Adrenal gland (tissue), 12 donors: ENCODE results near the gene C10orf67. TPM values are rescaled to one million over a fixed set of nuclear protein-coding genes. Genes with fewer than 3 reads are reported as not detected.

Experiments used
- DNase-seq, 7 donors: peaks; one replicate each; pipeline ENCODE4 v3.0.0-alpha.2; 2019 to 2020
- H3K27ac ChIP-seq, 5 donors: fragments of 200-600 bp; sonication (generic) in 4 of 5; 1 replicate in 3 of 5; 2 replicates in 2 of 5; pipeline versions ENCODE4 v1.5.1 to v1.8.0; 2016 to 2020; ENCODE audit warnings: mild to moderate bottlenecking in 1 of 5
- H3K27me3 ChIP-seq: fragments of 200-600 bp; 2 replicates; pipeline ENCODE4 v1.8.0; 2021
- H3K36me3 ChIP-seq, 2 donors: fragments of 200-600 bp; replicated peaks in 1 of 2; 1 replicate in 1 of 2; 2 replicates in 1 of 2; pipeline versions ENCODE4 v1.5.1 to v1.8.0; 2018 to 2022
- H3K4me1 ChIP-seq, 2 donors: fragments of 200-600 bp; replicated peaks in 1 of 2; 1 replicate in 1 of 2; 2 replicates in 1 of 2; pipeline versions ENCODE4 v1.5.1 to v1.8.0; 2018 to 2021
- H3K4me3 ChIP-seq, 4 donors: fragments of 200-600 bp; sonication (generic) in 3 of 4; one replicate each; pipeline ENCODE4 v1.5.1; 2016 to 2018
- H3K9me3 ChIP-seq, 3 donors: fragments of 200-600 bp; sonication (generic) in 1 of 3; replicated peaks in 1 of 3; 1 replicate in 2 of 3; 2 replicates in 1 of 3; pipeline versions ENCODE4 v1.5.1 to v1.8.0; 2016 to 2021
- POLR2A ChIP-seq, 2 donors: fragments of 450-650 bp; IDR thresholded peaks; one replicate each; pipeline ENCODE4 v1.6.1; 2017; ENCODE audit warnings: antibody characterized with exemption in 2 of 2, mild to moderate bottlenecking in 2 of 2, moderate library complexity in 1 of 2
- WGBS, 4 donors: extraction: QIAGEN DNeasy Blood & Tissue Kit in 2 of 4; methylation state at CpG; one replicate each; pipeline versions ENCODE4 v1.1.5 to v1.1.7; 2013 to 2017; 5-methylcytosine and 5-hydroxymethylcytosine counted together
- intact Hi-C, 2 donors: fragments of 100-400 bp; cut with DNase I; formaldehyde crosslinking; loops; one replicate each; pipeline versions ENCODE4 v1.14.1 to v1.15.0; 2022 to 2023
- polyA plus RNA-seq, 3 donors: library from polyadenylated mRNA; stranded (reverse); fragments of 200-250 nt in 2 of 3; fragments of 350-450 nt in 1 of 3; fragmentation: Illumina TruSeq in 1 of 3; extraction: RNeasy Lipid Tissue Mini Kit (QIAGEN cat#74804) in 1 of 3; gene quantifications; one replicate each; pipeline ENCODE4 v1.2.3, GENCODE V29; 2013 to 2014
- total RNA-seq, 9 donors: library from RNA; depleted of rRNA in 4 of 9; stranded (reverse); fragments of >200 nt in 4 of 9; fragments of 120-200 nt in 1 of 9; fragmentation: NEBNext Ultra II Directional in 1 of 9; extraction: Animal tissue kit (Norgen Biotek cat#: 25700) in 1 of 9; gene quantifications; one replicate each; pipeline versions ENCODE4 v1.1.0 to v1.2.4, GENCODE V29; 2013 to 2023
- TF ChIP-seq, protein P1 (sequence below), 6 experiments: fragments of 450-650 bp in 4 of 6; fragments of 200-600 bp in 2 of 6; sonication (generic) in 1 of 6; IDR thresholded peaks; 1 replicate in 5 of 6; 2 replicates in 1 of 6; pipeline versions ENCODE4 v1.5.1 to v1.8.0; 2016 to 2021; ENCODE audit warnings: antibody characterized with exemption in 6 of 6, mild to moderate bottlenecking in 2 of 6, moderate library complexity in 1 of 6
- donor health status: healthy with polysubstance abuse.
- donor health status: Bipolar disorder and iron deficiency.
- donor health status: DM: yes; HTN: yes; CAD: no.
- donor health status: DM: no; HTN: no; CAD: no.
- donor health status: DM: no; HTN: no; CAD: no.
- donor health status: DM: yes; HTN: yes; CAD: no.

C10orf67 gene
- total and polyA plus RNA-seq, 12 donors: 0.03 to 0.50 (median 0.18) TPM; not detected in 6

- H3K36me3 ChIP-seq: no peaks in the 10 kb centered on the region
- TF ChIP-seq POLR2A (IDR thresholded peaks at IDR 0.05): no peak
- TF ChIP-seq, protein P1, sequence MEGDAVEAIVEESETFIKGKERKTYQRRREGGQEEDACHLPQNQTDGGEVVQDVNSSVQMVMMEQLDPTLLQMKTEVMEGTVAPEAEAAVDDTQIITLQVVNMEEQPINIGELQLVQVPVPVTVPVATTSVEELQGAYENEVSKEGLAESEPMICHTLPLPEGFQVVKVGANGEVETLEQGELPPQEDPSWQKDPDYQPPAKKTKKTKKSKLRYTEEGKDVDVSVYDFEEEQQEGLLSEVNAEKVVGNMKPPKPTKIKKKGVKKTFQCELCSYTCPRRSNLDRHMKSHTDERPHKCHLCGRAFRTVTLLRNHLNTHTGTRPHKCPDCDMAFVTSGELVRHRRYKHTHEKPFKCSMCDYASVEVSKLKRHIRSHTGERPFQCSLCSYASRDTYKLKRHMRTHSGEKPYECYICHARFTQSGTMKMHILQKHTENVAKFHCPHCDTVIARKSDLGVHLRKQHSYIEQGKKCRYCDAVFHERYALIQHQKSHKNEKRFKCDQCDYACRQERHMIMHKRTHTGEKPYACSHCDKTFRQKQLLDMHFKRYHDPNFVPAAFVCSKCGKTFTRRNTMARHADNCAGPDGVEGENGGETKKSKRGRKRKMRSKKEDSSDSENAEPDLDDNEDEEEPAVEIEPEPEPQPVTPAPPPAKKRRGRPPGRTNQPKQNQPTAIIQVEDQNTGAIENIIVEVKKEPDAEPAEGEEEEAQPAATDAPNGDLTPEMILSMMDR (IDR thresholded peaks at IDR 0.05): no peak
- H3K4me1 ChIP-seq: no peaks in the 10 kb centered on the region
- no peak overlapping the region for H3K27ac ChIP-seq
- WGBS, 4 donors: 74 to 85% (median 81%) methylated on average over 4 of the region's 4 CpGs
- intact Hi-C loops: loop anchor here (5.0 to 10.0 kb wide), 3 partner anchors 202 to 385 kb away; no protein-coding TSS in a partner anchor
- no peaks in the 10 kb centered on the region for H3K27me3 ChIP-seq
- no peak overlapping the region for H3K4me3 ChIP-seq
- DNase-seq: no peak
- H3K9me3 ChIP-seq: no peaks in the 10 kb centered on the region
These were observed 24.8 kb downstream of the C10orf67 start for GRCh38 chr10:23319835-23320234.

DNA sequence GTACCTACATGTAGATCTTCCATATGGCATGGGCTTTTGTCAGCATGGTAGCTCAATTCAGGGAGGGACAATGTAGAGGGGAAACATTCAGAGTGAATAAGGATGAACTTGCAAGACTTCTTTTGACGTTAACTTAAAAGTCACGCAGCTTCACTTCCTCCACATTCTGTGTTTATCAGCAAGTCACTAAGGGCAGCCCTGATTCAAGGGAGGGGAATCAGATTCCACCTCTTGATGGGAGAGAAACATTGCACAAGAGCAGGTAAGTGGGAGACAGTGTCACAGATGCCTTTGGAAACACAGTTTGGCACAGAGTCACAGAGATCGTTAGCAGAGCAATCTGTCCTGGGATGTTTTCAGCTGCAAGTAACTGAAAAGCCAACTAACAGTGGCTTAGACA is 26.2 kb downstream of the C10orf67 start:
- Histone ChIP-seq H3K27me3 (no peaks in the 10 kb centered on the region), H3K4me1 (no peaks in the 10 kb centered on the region), H3K27ac (no peak overlapping the region), H3K36me3 (no peaks in the 10 kb centered on the region), H3K4me3 (no peak overlapping the region), H3K9me3 (no peaks in the 10 kb centered on the region)
- WGBS, 4 donors: 80 to 89% (median 86%) methylated on average over 3 of the region's 3 CpGs
- intact Hi-C loops: loop anchor here (5.0 to 10.0 kb wide), 3 partner anchors 204 to 386 kb away; no protein-coding TSS in a partner anchor
- DNase-seq: no peak
- no peak for TF ChIP-seq POLR2A (IDR thresholded peaks at IDR 0.05)
- TF ChIP-seq, protein P1 (IDR thresholded peaks at IDR 0.05): no peak

DNA sequence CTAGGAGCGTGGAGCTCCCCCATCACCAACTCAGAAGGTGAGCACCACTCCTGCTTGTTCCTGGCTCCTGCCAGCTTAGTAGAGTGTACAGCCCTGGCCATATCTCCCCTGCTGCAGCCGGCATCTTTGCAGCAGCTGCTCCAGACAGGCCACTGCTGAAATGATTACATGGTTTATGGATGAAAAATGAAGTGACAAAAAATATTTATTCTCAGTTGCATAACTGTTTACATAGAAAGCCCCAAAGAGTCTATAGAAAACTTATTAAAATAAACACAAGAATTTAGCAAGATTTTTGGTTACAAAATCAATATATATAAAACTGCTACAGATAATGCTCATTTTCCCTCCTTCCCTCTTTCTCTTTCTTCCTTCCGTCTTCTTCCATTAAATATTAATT is 27.2 kb downstream of the C10orf67 start:
- no peak for TF ChIP-seq POLR2A (IDR thresholded peaks at IDR 0.05)
- TF ChIP-seq, protein P1 (IDR thresholded peaks at IDR 0.05): no peak
- no peaks in the 10 kb centered on the region for H3K36me3 ChIP-seq
- 75 to 84% (median 82%) methylated on average over 2 to 3 of the region's 3 CpGs for WGBS, 4 donors
- H3K9me3 ChIP-seq: no peaks in the 10 kb centered on the region
- H3K4me3 ChIP-seq: no peak overlapping the region
- intact Hi-C loops: loop anchor here (5.0 to 10.0 kb wide), 3 partner anchors 205 to 387 kb away; no protein-coding TSS in a partner anchor
- H3K27ac ChIP-seq: no peak overlapping the region
- no peak for DNase-seq
- H3K27me3 ChIP-seq: no peaks in the 10 kb centered on the region
- no peaks in the 10 kb centered on the region for H3K4me1 ChIP-seq

GRCh38 chr10:23316406-23316805 is 28.2 kb downstream of the C10orf67 start:
- no peak overlapping the region for H3K27ac ChIP-seq
- H3K36me3 ChIP-seq: no peaks in the 10 kb centered on the region
- DNase-seq: no peak
- no peaks in the 10 kb centered on the region for H3K4me1 ChIP-seq
- 83 to 95% (median 89%) methylated on average over 5 to 6 of the region's 6 CpGs for WGBS, 4 donors
- H3K4me3 ChIP-seq: no peak overlapping the region
- H3K27me3 ChIP-seq: no peaks in the 10 kb centered on the region
- intact Hi-C loops: loop anchor here (5.0 to 10.0 kb wide), 3 partner anchors 206 to 388 kb away; no protein-coding TSS in a partner anchor
- H3K9me3 ChIP-seq: no peaks in the 10 kb centered on the region
- no peak for TF ChIP-seq POLR2A (IDR thresholded peaks at IDR 0.05)
- TF ChIP-seq, protein P1 (IDR thresholded peaks at IDR 0.05): no peak
